ENCODE measurements around the gene SEMA5A. TPM values are rescaled to one million over a fixed set of nuclear protein-coding genes. Genes with fewer than 3 reads are reported as not detected.

The SEMA5A gene
- total RNA-seq, 1 donor from 2014 or later, result 11.9 TPM

- H3K4me2 ChIP-seq, result no peak overlapping the region
- Mint-ChIP-seq H3K36me3 (peaks cover 9% of the 10 kb centered on the region), H3K4me1 (peaks cover 12% of the 10 kb centered on the region), H3K27ac (no peak overlapping the region), H3K9me3 (peaks cover 3% of the 10 kb centered on the region), H3K4me3 (no peak overlapping the region), H3K27me3 (ENCODE audit: insufficient read depth, low read depth) (peaks cover 5% of the 10 kb centered on the region)
- TF ChIP-seq EZH2phosphoT487 (IDR thresholded peaks at IDR 0.05) (no peak), CTCF (IDR thresholded peaks at IDR 0.05) (no peak), EZH2 (IDR thresholded peaks at IDR 0.05) (no peak)
- H3K9ac ChIP-seq, result no peak overlapping the region
- peaks cover 6% of the 10 kb centered on the region for H3F3A ChIP-seq (ENCODE audit: low read depth)
- H3K79me2 ChIP-seq (ENCODE audit: low read depth), result no peaks in the 10 kb centered on the region
- H3K4me3 ChIP-seq, result no peak overlapping the region
- no peaks in the 10 kb centered on the region for H3K9me3 ChIP-seq (ENCODE audit: low read depth)
- no peak overlapping the region for H2AFZ ChIP-seq (replicated peaks)
- peaks cover under 1% of the 10 kb centered on the region for H3K27me3 ChIP-seq
- peaks cover 12% of the 10 kb centered on the region for H3K4me1 ChIP-seq
- H3K27ac ChIP-seq, result no peak overlapping the region
- no peak for DNase-seq (ENCODE audit: low spot score)
- peaks cover 4% of the 10 kb centered on the region for H4K20me1 ChIP-seq (ENCODE audit: low read depth)
- no peaks in the 10 kb centered on the region for H3K36me3 ChIP-seq
Measured at GRCh38 chr5:9551567-9552537, 6.0 kb upstream of the SEMA5A start.

GRCh38 chr5:9549941-9550340 is 4.1 kb upstream of the SEMA5A start:
- H3K36me3 Mint-ChIP-seq, result peaks cover 9% of the 10 kb centered on the region
- H3K4me3 Mint-ChIP-seq, result no peak overlapping the region
- peaks cover 3% of the 10 kb centered on the region for H3K27me3 ChIP-seq
- H3K9me3 Mint-ChIP-seq, result peaks cover 3% of the 10 kb centered on the region
- no peak overlapping the region for H3K9ac ChIP-seq
- no peaks in the 10 kb centered on the region for H3K9me3 ChIP-seq (ENCODE audit: low read depth)
- DNase-seq (ENCODE audit: low spot score), result no peak
- peaks cover 4% of the 10 kb centered on the region for H4K20me1 ChIP-seq (ENCODE audit: low read depth)
- TF ChIP-seq EZH2 (IDR thresholded peaks at IDR 0.05), result no peak
- TF ChIP-seq EZH2phosphoT487 (IDR thresholded peaks at IDR 0.05), result no peak
- no peak for TF ChIP-seq CTCF (IDR thresholded peaks at IDR 0.05)
- no peaks in the 10 kb centered on the region for H3K36me3 ChIP-seq
- H2AFZ ChIP-seq (replicated peaks), result no peak overlapping the region
- H3K4me2 ChIP-seq, result no peak overlapping the region
- H3K27ac Mint-ChIP-seq, result no peak overlapping the region
- peaks cover 7% of the 10 kb centered on the region for H3K27me3 Mint-ChIP-seq (ENCODE audit: insufficient read depth, low read depth)
- H3F3A ChIP-seq (ENCODE audit: low read depth), result peaks cover 8% of the 10 kb centered on the region
- no peak overlapping the region for H3K27ac ChIP-seq
- H3K4me3 ChIP-seq, result no peak overlapping the region
- peaks cover 14% of the 10 kb centered on the region for H3K4me1 ChIP-seq
- peaks cover 17% of the 10 kb centered on the region for H3K4me1 Mint-ChIP-seq
- no peaks in the 10 kb centered on the region for H3K79me2 ChIP-seq (ENCODE audit: low read depth)

- peaks cover 3% of the 10 kb centered on the region for H3K27me3 ChIP-seq
- Mint-ChIP-seq H3K36me3 (peaks cover 9% of the 10 kb centered on the region), H3K4me3 (peak overlapping the region; percentile 94), H3K9me3 (no peaks in the 10 kb centered on the region), H3K4me1 (peaks cover 32% of the 10 kb centered on the region), H3K27me3 (ENCODE audit: insufficient read depth, low read depth) (peaks cover 5% of the 10 kb centered on the region), H3K27ac (no peak overlapping the region)
- no peaks in the 10 kb centered on the region for H3K36me3 ChIP-seq
- H2AFZ ChIP-seq (replicated peaks), result no peak overlapping the region
- peaks cover 4% of the 10 kb centered on the region for H4K20me1 ChIP-seq (ENCODE audit: low read depth)
- peak; percentile 67 for DNase-seq (ENCODE audit: low spot score)
- peaks cover 27% of the 10 kb centered on the region for H3K4me1 ChIP-seq
- TF ChIP-seq CTCF (IDR thresholded peaks at IDR 0.05) (no peak), EZH2 (IDR thresholded peaks at IDR 0.05) (no peak), EZH2phosphoT487 (IDR thresholded peaks at IDR 0.05) (no peak)
- peaks cover 8% of the 10 kb centered on the region for H3F3A ChIP-seq (ENCODE audit: low read depth)
- no peaks in the 10 kb centered on the region for H3K9me3 ChIP-seq (ENCODE audit: low read depth)
- H3K27ac ChIP-seq, result no peak overlapping the region
- H3K79me2 ChIP-seq (ENCODE audit: low read depth), result peaks cover 4% of the 10 kb centered on the region
- H3K4me2 ChIP-seq, result peak overlapping the region; percentile 85
- peak overlapping the region; percentile 90 for H3K4me3 ChIP-seq
- no peak overlapping the region for H3K9ac ChIP-seq
Measured at GRCh38 chr5:9547122-9547947, 1.5 kb upstream of the SEMA5A start.
